GM12878 (cell line): ENCODE results near the gene PCP2. TPM values are rescaled to one million over a fixed set of nuclear protein-coding genes. Genes with fewer than 3 reads are reported as not detected.

ENCODE experiments used
- ATAC-seq: fragments of 200-7000 bp; cut with Tn5 transposase; 3 replicates; pipeline ENCODE4 v1.9.1; 2020; ENCODE audit warnings: mild to moderate bottlenecking, moderate library complexity
- BruUV-seq: library from RNA; stranded (reverse); fragments of 400-500 nt; replicated peaks from 2 replicates; lab custom pipeline; 2021; lab: Mats Ljungman, UMichigan
- CTCF ChIA-PET: fragments of 300-600 bp; sonication (Branson Sonifier 250); formaldehyde crosslinking; extraction: SDS; loops from one replicate; lab custom pipeline; 2021; ENCODE audit warnings: inconsistent platforms; lab: Yijun Ruan, JAX
- POLR2A ChIA-PET: fragments of 350-600 bp; formaldehyde crosslinking; extraction: SDS; loops from one replicate; lab custom pipeline; 2021; ENCODE audit warnings: inconsistent platforms; lab: Charles Lee
- RAD21 ChIA-PET: fragments of 300-600 bp; sonication (Branson Sonifier 250); formaldehyde crosslinking; loops from one replicate; lab custom pipeline; 2023; ENCODE audit warnings: antibody characterized with exemption; ENCODE audit not compliant: unreplicated experiment; lab: Charles Lee
- SMC1A ChIA-PET: fragments of 300-600 bp; sonication (Branson Sonifier 250); formaldehyde crosslinking; loops from one replicate; lab custom pipeline; 2023; ENCODE audit not compliant: unreplicated experiment, uncharacterized antibody; lab: Charles Lee
- DNase-seq: peaks from one replicate; pipeline ENCODE4 v3.0.0-alpha.2; 2011; ENCODE audit warnings: low read depth, low spot score
- FAIRE-seq: peaks from 3 replicates; lab custom pipeline; 2011; peaks lifted over from hg19 to GRCh38; lab: Jason Lieb, UNC
- H2AFZ ChIP-seq: 2 replicates; pipeline ENCODE4 v1.6.0; 2011; ENCODE audit warnings: low read depth, low read length, control low read depth; ENCODE audit not compliant: control insufficient read depth
- H3K27ac ChIP-seq: 2 replicates; pipeline ENCODE4 v1.5.1; 2011; ENCODE audit warnings: control low read depth; ENCODE audit not compliant: control insufficient read depth, insufficient read depth
- H3K27me3 ChIP-seq, 2 experiments: replicated peaks in 1 of 2; 2 replicates each; pipeline versions ENCODE4 v1.6.0 to v1.6.1; 2011; ENCODE audit warnings: low read length in 1 of 2; ENCODE audit not compliant: control insufficient read depth in 2 of 2, insufficient read depth in 2 of 2
- H3K36me3 ChIP-seq, 2 experiments: 2 replicates each; pipeline ENCODE4 v1.5.1; 2011; ENCODE audit warnings: low read length in 1 of 2; ENCODE audit not compliant: control insufficient read depth in 2 of 2, insufficient read depth in 2 of 2
- H3K4me1 ChIP-seq: 2 replicates; pipeline ENCODE4 v1.6.1; 2011; ENCODE audit warnings: mild to moderate bottlenecking, low read length, moderate library complexity, mixed read lengths; ENCODE audit not compliant: control insufficient read depth, insufficient read depth
- H3K4me2 ChIP-seq: 2 replicates; pipeline ENCODE4 v1.6.0; 2011; ENCODE audit warnings: control low read depth; ENCODE audit not compliant: control insufficient read depth, insufficient read depth
- H3K4me3 ChIP-seq: fragments of 200-600 bp; sonication (generic); 2 replicates; pipeline ENCODE4 v1.5.1; 2016
- H3K79me2 ChIP-seq: 2 replicates; pipeline ENCODE4 v1.6.0; 2011; ENCODE audit warnings: low read length; ENCODE audit not compliant: control insufficient read depth, insufficient read depth
- H3K9ac ChIP-seq: 2 replicates; pipeline ENCODE4 v1.8.0; 2011; ENCODE audit warnings: low read length, control low read depth, mixed read lengths; ENCODE audit not compliant: control insufficient read depth, insufficient read depth
- H3K9me3 ChIP-seq: replicated peaks from 3 replicates; pipeline ENCODE4 v1.5.1; 2011; ENCODE audit warnings: mild to moderate bottlenecking, low read length; ENCODE audit not compliant: control insufficient read depth, insufficient read depth
- H4K20me1 ChIP-seq: 2 replicates; pipeline ENCODE4 v1.6.0; 2011; ENCODE audit not compliant: control insufficient read depth, insufficient read depth
- STAT3 ChIP-seq: IDR thresholded peaks from 2 replicates; pipeline ENCODE4 v1.6.1; 2011; ENCODE audit warnings: low read depth, low read length, improper control_type of control experiment
- ZZZ3 ChIP-seq: IDR thresholded peaks from 2 replicates; pipeline ENCODE4 v1.6.1; 2011; ENCODE audit warnings: low read depth; ENCODE audit not compliant: control insufficient read depth, insufficient read length
- WGBS: methylation state at CpG from one replicate; pipeline ENCODE4 v1.1.6; 2016; ENCODE audit warnings: low lambda C conversion rate; ENCODE audit not compliant: insufficient replicate concordance, insufficient coverage; ENCODE audit errors: missing lambda C conversion rate; 5-methylcytosine and 5-hydroxymethylcytosine counted together
- in situ Hi-C: fragments of 300-500 bp; cut with MboI; formaldehyde crosslinking; loops from 9 replicates; pipeline ENCODE4 v1.14.3; 2018; ENCODE audit warnings: mixed read lengths
- intact Hi-C: fragments of 100-400 bp; cut with micrococcal nuclease; formaldehyde crosslinking; loops from one replicate; pipeline ENCODE4 v1.14.2; 2022; ENCODE audit not compliant: unreplicated experiment
- polyA plus RNA-seq, 11 experiments: library from polyadenylated mRNA; depleted of rRNA in 4 of 11; unstranded in 6 of 11; stranded (reverse) in 5 of 11; fragments of >200 nt; fragmentation: Nextera tagmentation in 4 of 11; fragmentation: Illumina TruSeq in 1 of 11; extraction: Ambion mirVana in 4 of 11; extraction: Trizol in 1 of 11; gene quantifications; 1 replicate in 1 of 11; 2 replicates in 10 of 11; pipeline versions ENCODE4 v1.2.1 to v1.2.3, GENCODE V29; 2011 to 2016; ENCODE audit warnings: inconsistent platforms in 2 of 11, missing spikeins in 2 of 11, low read depth in 1 of 11
- total RNA-seq, 4 experiments: library from RNA; depleted of rRNA in 3 of 4; stranded (reverse); fragments of >200 nt in 3 of 4; fragmentation: Illumina TruSeq in 1 of 4; extraction: Trizol in 1 of 4; gene quantifications; 2 replicates each; pipeline versions ENCODE4 v1.2.1 to v1.2.3, GENCODE V29; 2013 to 2021
- TF ChIP-seq, protein P1 (sequence below): IDR thresholded peaks from 2 replicates; pipeline ENCODE4 v1.6.1; 2012; ENCODE audit warnings: low read depth, low read length, improper control_type of control experiment
- TF ChIP-seq, protein P2 (sequence below): fragments of 450-650 bp; IDR thresholded peaks from 2 replicates; pipeline ENCODE4 v1.6.1; 2017; ENCODE audit warnings: borderline replicate concordance

PCP2 gene
- total and polyA plus RNA-seq, 10 of the 15 experiments (the other 5 are each of a cell fraction or from before 2014, with no cell fraction given), result 0.10 to 0.62 (median 0.31) TPM; not detected in 5

DNA sequence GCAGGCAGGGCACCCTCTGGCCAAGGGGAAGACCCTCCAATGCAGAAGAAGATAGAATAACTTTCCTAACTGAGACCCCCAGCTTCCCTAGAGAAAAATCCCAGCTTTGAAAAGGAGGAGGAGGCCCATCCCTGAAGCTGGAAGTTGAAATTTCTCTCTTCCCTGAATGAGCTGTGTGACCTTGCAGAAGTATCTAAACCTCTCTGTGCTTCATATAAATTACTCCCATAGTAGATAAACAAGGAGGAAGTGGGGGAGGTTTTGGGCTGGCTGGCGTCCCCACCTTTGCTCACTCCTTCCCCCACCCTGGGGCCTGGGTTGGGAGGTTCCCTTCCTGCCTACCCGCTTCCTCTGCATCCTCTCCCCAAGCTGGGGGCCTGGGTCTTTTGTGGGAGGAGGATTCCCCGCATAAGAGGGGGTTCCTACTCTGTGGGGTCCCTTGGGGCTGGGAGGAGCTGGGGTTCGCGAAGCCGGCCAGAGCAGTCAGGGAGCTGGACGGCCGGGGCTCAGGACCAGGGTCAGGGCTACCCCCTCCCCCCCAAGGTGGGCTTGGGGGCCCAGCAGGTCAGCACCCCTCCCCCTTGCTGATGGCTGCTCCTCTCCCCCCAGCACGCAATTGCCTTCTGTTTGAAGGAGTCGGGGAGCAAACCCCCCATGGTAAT is 26.2 kb downstream of the PCP2 start:
- CTCF ChIA-PET, result no interaction called here
- H2AFZ ChIP-seq, result no peak overlapping the region
- in situ Hi-C loops, result no loop called here
- H3K27me3 ChIP-seq, result no peaks in the 10 kb centered on the region
- intact Hi-C loops, result no loop called here
- no peak for ATAC-seq
- H3K4me3 ChIP-seq, result no peak overlapping the region
- H3K4me1 ChIP-seq, result no peaks in the 10 kb centered on the region
- no peaks in the 10 kb centered on the region for H4K20me1 ChIP-seq
- no peak overlapping the region for H3K9ac ChIP-seq
- WGBS, result 53% methylated on average over 8 of the region's 10 CpGs
- SMC1A ChIA-PET, result interaction anchor here (1.4 kb wide), 1 partner anchor 30 kb away, joined by 4 read pairs; no protein-coding TSS in a partner anchor
- DNase-seq, result no peak
- no peak for FAIRE-seq
- no peaks in the 10 kb centered on the region for H3K9me3 ChIP-seq
- RAD21 ChIA-PET, result no interaction called here
- H3K27ac ChIP-seq, result no peak overlapping the region
- H3K79me2 ChIP-seq, result no peaks in the 10 kb centered on the region
- POLR2A ChIA-PET, result interaction anchor here (1.1 kb wide), 1 partner anchor 10 kb away, joined by 3 read pairs; no protein-coding TSS in a partner anchor
- BruUV-seq, result no TSS peak
- no peak overlapping the region for H3K4me2 ChIP-seq
- H3K36me3 ChIP-seq, result no peaks in the 10 kb centered on the region
- TF ChIP-seq, protein P1, sequence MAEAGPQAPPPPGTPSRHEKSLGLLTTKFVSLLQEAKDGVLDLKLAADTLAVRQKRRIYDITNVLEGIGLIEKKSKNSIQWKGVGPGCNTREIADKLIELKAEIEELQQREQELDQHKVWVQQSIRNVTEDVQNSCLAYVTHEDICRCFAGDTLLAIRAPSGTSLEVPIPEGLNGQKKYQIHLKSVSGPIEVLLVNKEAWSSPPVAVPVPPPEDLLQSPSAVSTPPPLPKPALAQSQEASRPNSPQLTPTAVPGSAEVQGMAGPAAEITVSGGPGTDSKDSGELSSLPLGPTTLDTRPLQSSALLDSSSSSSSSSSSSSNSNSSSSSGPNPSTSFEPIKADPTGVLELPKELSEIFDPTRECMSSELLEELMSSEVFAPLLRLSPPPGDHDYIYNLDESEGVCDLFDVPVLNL, result no peak
- no peak for TF ChIP-seq STAT3
- TF ChIP-seq, protein P2, sequence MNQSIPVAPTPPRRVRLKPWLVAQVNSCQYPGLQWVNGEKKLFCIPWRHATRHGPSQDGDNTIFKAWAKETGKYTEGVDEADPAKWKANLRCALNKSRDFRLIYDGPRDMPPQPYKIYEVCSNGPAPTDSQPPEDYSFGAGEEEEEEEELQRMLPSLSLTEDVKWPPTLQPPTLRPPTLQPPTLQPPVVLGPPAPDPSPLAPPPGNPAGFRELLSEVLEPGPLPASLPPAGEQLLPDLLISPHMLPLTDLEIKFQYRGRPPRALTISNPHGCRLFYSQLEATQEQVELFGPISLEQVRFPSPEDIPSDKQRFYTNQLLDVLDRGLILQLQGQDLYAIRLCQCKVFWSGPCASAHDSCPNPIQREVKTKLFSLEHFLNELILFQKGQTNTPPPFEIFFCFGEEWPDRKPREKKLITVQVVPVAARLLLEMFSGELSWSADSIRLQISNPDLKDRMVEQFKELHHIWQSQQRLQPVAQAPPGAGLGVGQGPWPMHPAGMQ, result no peak
- no peak for TF ChIP-seq ZZZ3
